Inflammatory macrophage treated with lipopolysaccharide for 4 hours (primary cell): ENCODE measurements around the gene SDHAF3.

Experiments
- DNase-seq: peaks from one replicate; pipeline ENCODE4 v3.0.0-alpha.2; 2020

Gene SDHAF3

DNA sequence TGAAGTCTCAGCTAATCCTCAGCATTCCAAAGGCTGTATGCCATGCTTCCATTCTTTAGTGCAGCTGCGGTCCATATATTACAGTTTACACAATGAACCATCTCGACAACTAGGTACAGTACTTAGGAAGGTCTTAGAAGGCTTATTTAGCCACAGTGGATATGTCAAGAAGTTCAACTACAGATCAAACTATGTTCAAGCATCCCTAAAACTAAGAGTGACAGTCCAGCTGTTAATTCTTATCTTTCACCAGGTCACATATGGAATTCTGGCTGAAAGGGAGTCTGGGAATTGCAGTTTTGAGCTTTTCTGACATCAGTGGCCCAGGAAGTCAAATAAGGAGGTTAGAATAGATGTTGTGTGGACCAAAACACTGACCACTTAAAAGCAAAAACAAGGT lies 106.8 kb downstream of the SDHAF3 start:
- no peak for DNase-seq

DNA sequence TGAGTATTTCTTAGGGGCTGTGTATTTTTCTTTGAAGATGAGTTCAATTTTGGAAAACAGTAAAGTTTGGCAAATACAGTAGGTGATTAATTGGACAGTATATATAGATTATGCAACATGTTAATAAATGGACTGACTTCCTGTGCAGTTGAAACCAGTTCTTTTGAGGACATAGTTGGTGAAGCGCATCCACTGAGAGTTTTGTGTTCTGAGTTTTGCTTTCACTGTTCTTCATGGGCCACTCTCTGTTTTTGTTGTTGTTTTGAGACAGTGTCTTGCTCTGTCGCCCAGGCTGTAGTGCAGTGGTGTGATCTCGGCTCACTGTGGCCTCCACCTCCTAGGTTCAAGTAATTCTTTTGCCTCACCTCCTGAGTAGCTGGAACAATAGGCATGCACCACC lies 109.0 kb downstream of the SDHAF3 start:
- no peak for DNase-seq
